ENCODE results near the gene CDC42SE2.

DNA sequence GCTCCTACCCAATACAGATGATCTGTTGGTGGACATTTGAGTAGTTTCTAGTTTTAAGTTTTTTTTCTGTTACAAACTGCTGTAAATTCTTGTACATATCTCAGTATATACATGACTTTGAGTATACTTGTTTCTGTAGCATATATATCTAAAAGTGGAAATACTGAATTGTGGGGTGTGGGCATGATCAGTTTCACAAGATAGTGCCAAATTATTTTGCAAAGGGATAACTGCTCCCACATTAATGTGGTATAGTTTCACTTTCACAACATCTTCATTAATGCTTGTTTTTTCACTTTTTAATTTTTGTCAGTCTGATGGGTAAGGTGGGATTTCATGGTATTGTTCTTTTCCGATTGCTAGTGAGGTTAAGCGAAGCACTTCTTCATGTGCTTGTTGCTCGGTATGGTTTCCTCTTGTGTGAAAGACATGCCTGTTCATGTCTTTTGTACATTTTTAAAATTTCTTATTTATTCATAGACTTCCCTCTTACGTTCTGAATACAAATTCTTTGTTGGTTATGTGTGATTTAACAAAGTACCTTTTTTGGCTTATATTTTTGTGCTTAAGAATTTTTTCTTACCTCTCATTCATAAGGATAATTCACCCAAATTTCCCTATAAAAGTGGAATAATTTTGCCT lies 103.5 kb downstream of the CDC42SE2 start:
- no peak for TF ChIP-seq POLR2AphosphoS5 (IDR thresholded peaks at IDR 0.05; ENCODE audit: low read depth, low read length)
- TF ChIP-seq, protein P1, sequence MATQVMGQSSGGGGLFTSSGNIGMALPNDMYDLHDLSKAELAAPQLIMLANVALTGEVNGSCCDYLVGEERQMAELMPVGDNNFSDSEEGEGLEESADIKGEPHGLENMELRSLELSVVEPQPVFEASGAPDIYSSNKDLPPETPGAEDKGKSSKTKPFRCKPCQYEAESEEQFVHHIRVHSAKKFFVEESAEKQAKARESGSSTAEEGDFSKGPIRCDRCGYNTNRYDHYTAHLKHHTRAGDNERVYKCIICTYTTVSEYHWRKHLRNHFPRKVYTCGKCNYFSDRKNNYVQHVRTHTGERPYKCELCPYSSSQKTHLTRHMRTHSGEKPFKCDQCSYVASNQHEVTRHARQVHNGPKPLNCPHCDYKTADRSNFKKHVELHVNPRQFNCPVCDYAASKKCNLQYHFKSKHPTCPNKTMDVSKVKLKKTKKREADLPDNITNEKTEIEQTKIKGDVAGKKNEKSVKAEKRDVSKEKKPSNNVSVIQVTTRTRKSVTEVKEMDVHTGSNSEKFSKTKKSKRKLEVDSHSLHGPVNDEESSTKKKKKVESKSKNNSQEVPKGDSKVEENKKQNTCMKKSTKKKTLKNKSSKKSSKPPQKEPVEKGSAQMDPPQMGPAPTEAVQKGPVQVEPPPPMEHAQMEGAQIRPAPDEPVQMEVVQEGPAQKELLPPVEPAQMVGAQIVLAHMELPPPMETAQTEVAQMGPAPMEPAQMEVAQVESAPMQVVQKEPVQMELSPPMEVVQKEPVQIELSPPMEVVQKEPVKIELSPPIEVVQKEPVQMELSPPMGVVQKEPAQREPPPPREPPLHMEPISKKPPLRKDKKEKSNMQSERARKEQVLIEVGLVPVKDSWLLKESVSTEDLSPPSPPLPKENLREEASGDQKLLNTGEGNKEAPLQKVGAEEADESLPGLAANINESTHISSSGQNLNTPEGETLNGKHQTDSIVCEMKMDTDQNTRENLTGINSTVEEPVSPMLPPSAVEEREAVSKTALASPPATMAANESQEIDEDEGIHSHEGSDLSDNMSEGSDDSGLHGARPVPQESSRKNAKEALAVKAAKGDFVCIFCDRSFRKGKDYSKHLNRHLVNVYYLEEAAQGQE (IDR thresholded peaks at IDR 0.05; ENCODE audit: insufficient read depth in 1 of 2, low read depth in 2 of 2, low read length in 2 of 2) = no peak

All from PFSK-1 (cell line).